Activated naive CD4-positive, alpha-beta T cell treated with anti-CD3 and anti-CD28 coated beads for 36 hours (primary cell): ENCODE data around the gene MXRA8. TPM values are rescaled to one million over a fixed set of nuclear protein-coding genes. Genes with fewer than 3 reads are reported as not detected.
A peak's percentile ranks its signal among the peaks of the same experiment; 100 is the strongest.
"Not testable (repeated sequence)": the region's sequence is repeated elsewhere in the genome, so short reads cannot be mapped to it uniquely, and the experiment has no call there.

Source experiments
- CTCF ChIA-PET: fragments of 350-600 bp; sonication (Branson Sonifier 250); formaldehyde crosslinking; loops from one replicate; lab custom pipeline; 2021; ENCODE audit warnings: antibody characterized with exemption; lab: Charles Lee
- DNase-seq: peaks from one replicate; pipeline ENCODE4 v3.0.0-alpha.2; 2020
- H3K27ac Mint-ChIP-seq: one replicate; pipeline ENCODE4 v1.8.0; 2021; ENCODE audit warnings: mild to moderate bottlenecking, mixed read lengths
- H3K27me3 Mint-ChIP-seq: one replicate; pipeline ENCODE4 v1.8.0; 2021; ENCODE audit warnings: low read depth, mixed read lengths
- H3K36me3 Mint-ChIP-seq: one replicate; pipeline ENCODE4 v1.8.0; 2021; ENCODE audit warnings: low read depth, mixed read lengths
- H3K4me1 Mint-ChIP-seq: one replicate; pipeline ENCODE4 v1.8.0; 2021; ENCODE audit warnings: low read depth, mixed read lengths
- H3K4me3 Mint-ChIP-seq: one replicate; pipeline ENCODE4 v1.8.0; 2021; ENCODE audit warnings: mild to moderate bottlenecking, moderate library complexity, mixed read lengths
- H3K9me3 Mint-ChIP-seq: one replicate; pipeline ENCODE4 v1.8.0; 2021; ENCODE audit warnings: mixed read lengths
- intact Hi-C: fragments of 100-400 bp; cut with micrococcal nuclease; formaldehyde crosslinking; loops from one replicate; pipeline ENCODE4 v1.15.1; 2023
- total RNA-seq, 2 experiments: library from RNA; stranded (reverse); gene quantifications; one replicate each; pipeline ENCODE4 v1.2.3, GENCODE V29; 2021

Gene MXRA8
- total RNA-seq, 2 experiments from 2014 or later, result 0.54 to 0.57 TPM

- Mint-ChIP-seq H3K9me3 (no peaks in the 10 kb centered on the region), H3K4me3 (peak overlapping the region; percentile 89), H3K36me3 (peaks cover 1% of the 10 kb centered on the region), H3K27ac (peak overlapping the region; percentile 36), H3K27me3 (no peaks in the 10 kb centered on the region), H3K4me1 (peaks cover 25% of the 10 kb centered on the region)
- CTCF ChIA-PET, result no interaction called here
- intact Hi-C loops, result no loop called here
- DNase-seq, result no peak
Observed at GRCh38 chr1:1373051-1373814, 14.9 kb upstream of the MXRA8 start.

- no peaks in the 10 kb centered on the region for H3K27me3 Mint-ChIP-seq
- H3K9me3 Mint-ChIP-seq, result no peaks in the 10 kb centered on the region
- H3K4me3 Mint-ChIP-seq, result no peak overlapping the region
- peak; percentile 85 for DNase-seq
- H3K36me3 Mint-ChIP-seq, result peaks cover 1% of the 10 kb centered on the region
- intact Hi-C loops, result loop anchor here (1.0 kb wide), 3 partner anchors 67 to 339 kb away; no protein-coding TSS in a partner anchor
- peaks cover 25% of the 10 kb centered on the region for H3K4me1 Mint-ChIP-seq
- CTCF ChIA-PET, result interaction anchor here (0.7 to 2.6 kb wide), 13 partner anchors 18 to 249 kb away, joined by 3 to 11 read pairs (median 3); no protein-coding TSS in a partner anchor
- H3K27ac Mint-ChIP-seq, result no peak overlapping the region
Observed at GRCh38 chr1:1371746-1372711, 13.7 kb upstream of the MXRA8 start.

GRCh38 chr1:1371364-1371745, 13.0 kb upstream of the MXRA8 start:
- peaks cover 25% of the 10 kb centered on the region for H3K4me1 Mint-ChIP-seq
- CTCF ChIA-PET, result interaction anchor here (0.7 to 2.6 kb wide), 10 partner anchors 18 to 180 kb away, joined by 3 to 11 read pairs (median 4); no protein-coding TSS in a partner anchor
- peaks cover 1% of the 10 kb centered on the region for H3K36me3 Mint-ChIP-seq
- H3K27me3 Mint-ChIP-seq, result no peaks in the 10 kb centered on the region
- no peaks in the 10 kb centered on the region for H3K9me3 Mint-ChIP-seq
- H3K4me3 Mint-ChIP-seq, result no peak overlapping the region
- intact Hi-C loops, result no loop called here
- H3K27ac Mint-ChIP-seq, result no peak overlapping the region
- no peak for DNase-seq

GRCh38 chr1:1370771-1371300, 12.5 kb upstream of the MXRA8 start:
- peaks cover 1% of the 10 kb centered on the region for H3K36me3 Mint-ChIP-seq
- intact Hi-C loops, result no loop called here
- CTCF ChIA-PET, result interaction anchor here (0.7 to 2.6 kb wide), 5 partner anchors 17 to 180 kb away, joined by 3 to 11 read pairs (median 3); no protein-coding TSS in a partner anchor
- H3K27me3 Mint-ChIP-seq, result no peaks in the 10 kb centered on the region
- DNase-seq, result no peak
- H3K4me1 Mint-ChIP-seq, result peaks cover 23% of the 10 kb centered on the region
- no peak overlapping the region for H3K4me3 Mint-ChIP-seq
- H3K27ac Mint-ChIP-seq, result no peak overlapping the region
- no peaks in the 10 kb centered on the region for H3K9me3 Mint-ChIP-seq

GRCh38 chr1:1370094-1370493, 11.7 kb upstream of the MXRA8 start:
- intact Hi-C loops, DNase-seq, H3K27me3 Mint-ChIP-seq, H3K36me3 Mint-ChIP-seq, H3K4me3 Mint-ChIP-seq, H3K9me3 Mint-ChIP-seq, H3K27ac Mint-ChIP-seq: not testable (repeated sequence)
- H3K4me1 Mint-ChIP-seq, result peaks cover 23% of the 10 kb centered on the region
- CTCF ChIA-PET, result interaction anchor here (0.6 to 2.6 kb wide), 3 partner anchors 18 to 130 kb away, joined by 3 to 11 read pairs (median 3); no protein-coding TSS in a partner anchor

GRCh38 chr1:1367315-1367714, 9.0 kb upstream of the MXRA8 start:
- Mint-ChIP-seq H3K4me1 (peaks cover 12% of the 10 kb centered on the region), H3K4me3 (no peak overlapping the region), H3K27ac (no peak overlapping the region), H3K27me3 (no peaks in the 10 kb centered on the region), H3K36me3 (no peaks in the 10 kb centered on the region), H3K9me3 (no peaks in the 10 kb centered on the region)
- intact Hi-C loops, result no loop called here
- no peak for DNase-seq
- CTCF ChIA-PET, result interaction anchor here (0.6 kb wide), 1 partner anchor 231 kb away, joined by 4 read pairs; no protein-coding TSS in a partner anchor

GRCh38 chr1:1366699-1367066, 8.3 kb upstream of the MXRA8 start:
- DNase-seq, result no peak

GRCh38 chr1:1365875-1366698, 7.7 kb upstream of the MXRA8 start:
- no peak overlapping the region for H3K4me3 Mint-ChIP-seq
- no peaks in the 10 kb centered on the region for H3K36me3 Mint-ChIP-seq
- CTCF ChIA-PET, result no interaction called here
- peaks cover 3% of the 10 kb centered on the region for H3K4me1 Mint-ChIP-seq
- no peaks in the 10 kb centered on the region for H3K27me3 Mint-ChIP-seq
- no peak for DNase-seq
- intact Hi-C loops, result no loop called here
- no peak overlapping the region for H3K27ac Mint-ChIP-seq
- H3K9me3 Mint-ChIP-seq, result no peaks in the 10 kb centered on the region

More at GRCh38 chr1:1366699-1367066, 8.3 kb upstream of the MXRA8 start:
- Mint-ChIP-seq H3K4me1 (peaks cover 6% of the 10 kb centered on the region), H3K27me3 (no peaks in the 10 kb centered on the region), H3K4me3 (no peak overlapping the region), H3K36me3 (no peaks in the 10 kb centered on the region), H3K27ac (no peak overlapping the region), H3K9me3 (no peaks in the 10 kb centered on the region)
- intact Hi-C loops, result no loop called here
- CTCF ChIA-PET, result no interaction called here

- intact Hi-C loops, result no loop called here
- Mint-ChIP-seq H3K9me3 (no peaks in the 10 kb centered on the region), H3K27me3 (peaks cover 3% of the 10 kb centered on the region), H3K27ac (no peak overlapping the region), H3K36me3 (no peaks in the 10 kb centered on the region), H3K4me3 (no peak overlapping the region), H3K4me1 (peaks cover 2% of the 10 kb centered on the region)
- CTCF ChIA-PET, result interaction anchor here (0.7 kb wide), 1 partner anchor 80 kb away, joined by 4 read pairs; no protein-coding TSS in a partner anchor
- no peak for DNase-seq
Observed at GRCh38 chr1:1364266-1364665, 5.9 kb upstream of the MXRA8 start.

GRCh38 chr1:1361982-1362423, 3.6 kb upstream of the MXRA8 start:
- intact Hi-C loops, result no loop called here
- peaks cover 14% of the 10 kb centered on the region for H3K4me1 Mint-ChIP-seq
- no peaks in the 10 kb centered on the region for H3K9me3 Mint-ChIP-seq
- H3K27ac Mint-ChIP-seq, result no peak overlapping the region
- peaks cover 3% of the 10 kb centered on the region for H3K27me3 Mint-ChIP-seq
- H3K4me3 Mint-ChIP-seq, result no peak overlapping the region
- CTCF ChIA-PET, result no interaction called here
- no peaks in the 10 kb centered on the region for H3K36me3 Mint-ChIP-seq
- no peak for DNase-seq

GRCh38 chr1:1361233-1361981, 3.1 kb upstream of the MXRA8 start:
- Mint-ChIP-seq H3K4me1 (peaks cover 14% of the 10 kb centered on the region), H3K4me3 (no peak overlapping the region), H3K27me3 (peaks cover 3% of the 10 kb centered on the region), H3K27ac (no peak overlapping the region), H3K36me3 (no peaks in the 10 kb centered on the region), H3K9me3 (no peaks in the 10 kb centered on the region)
- CTCF ChIA-PET, result no interaction called here
- intact Hi-C loops, result no loop called here
- no peak for DNase-seq
